ENCODE results near the gene ASB5. TPM values are rescaled to one million over a fixed set of nuclear protein-coding genes. Genes with fewer than 3 reads are reported as not detected.
"Not testable (repeated sequence)": the region's sequence is repeated elsewhere in the genome, so short reads cannot be mapped to it uniquely, and the experiment has no call there.

The ASB5 gene
- total RNA-seq, 2 donors from 2014 or later = 2.6 to 5.0 TPM

- TF ChIP-seq CTCF (IDR thresholded peaks at IDR 0.05) (no peak), POLR2A (IDR thresholded peaks at IDR 0.05) (no peak), POLR2AphosphoS5 (IDR thresholded peaks at IDR 0.05) (no peak)
- H3K9me3 ChIP-seq = no peaks in the 10 kb centered on the region
- H3K4me1 ChIP-seq (replicated peaks) = no peaks in the 10 kb centered on the region
- H3K36me3 ChIP-seq = no peaks in the 10 kb centered on the region
- intact Hi-C loops (cut with DNase I) = no loop called here
- no peaks in the 10 kb centered on the region for H3K27me3 ChIP-seq (replicated peaks; ENCODE audit: insufficient read depth)
- no peak overlapping the region for H3K27ac ChIP-seq
- no peak overlapping the region for H3K4me3 ChIP-seq
- DNase-seq (ENCODE audit: low spot score) = no peak
These were observed 31.5 kb upstream of the ASB5 start for GRCh38 chr4:176300565-176300964.

GRCh38 chr4:176300036-176300435 lies 31.0 kb upstream of the ASB5 start:
- H3K27me3 ChIP-seq (replicated peaks; ENCODE audit: insufficient read depth) = no peaks in the 10 kb centered on the region
- TF ChIP-seq POLR2A (IDR thresholded peaks at IDR 0.05) (no peak), CTCF (IDR thresholded peaks at IDR 0.05) (no peak), POLR2AphosphoS5 (IDR thresholded peaks at IDR 0.05) (no peak)
- H3K27ac ChIP-seq = no peak overlapping the region
- 84% methylated on average over 9 of the region's 9 CpGs for WGBS
- no peaks in the 10 kb centered on the region for H3K4me1 ChIP-seq (replicated peaks)
- no peaks in the 10 kb centered on the region for H3K9me3 ChIP-seq
- DNase-seq (ENCODE audit: low spot score) = no peak
- intact Hi-C loops (cut with DNase I) = no loop called here
- H3K36me3 ChIP-seq = no peaks in the 10 kb centered on the region
- no peak overlapping the region for H3K4me3 ChIP-seq

- no peaks in the 10 kb centered on the region for H3K9me3 ChIP-seq
- H3K27ac ChIP-seq = no peak overlapping the region
- H3K27me3 ChIP-seq (replicated peaks; ENCODE audit: insufficient read depth) = no peaks in the 10 kb centered on the region
- intact Hi-C loops (cut with DNase I) = no loop called here
- 54% methylated on average over 6 of the region's 6 CpGs for WGBS
- H3K4me3 ChIP-seq = no peak overlapping the region
- TF ChIP-seq CTCF (IDR thresholded peaks at IDR 0.05) = no peak
- no peak for TF ChIP-seq POLR2AphosphoS5 (IDR thresholded peaks at IDR 0.05)
- no peak for TF ChIP-seq POLR2A (IDR thresholded peaks at IDR 0.05)
- no peaks in the 10 kb centered on the region for H3K4me1 ChIP-seq (replicated peaks)
- no peak for DNase-seq (ENCODE audit: low spot score)
- H3K36me3 ChIP-seq = no peaks in the 10 kb centered on the region
These were observed 29.6 kb upstream of the ASB5 start for GRCh38 chr4:176298664-176299063.

GRCh38 chr4:176295907-176296306 lies 26.9 kb upstream of the ASB5 start:
- H3K4me1 ChIP-seq (replicated peaks); H3K36me3 ChIP-seq; H3K9me3 ChIP-seq; intact Hi-C loops (cut with DNase I); DNase-seq (ENCODE audit: low spot score); H3K4me3 ChIP-seq; H3K27me3 ChIP-seq (replicated peaks; ENCODE audit: insufficient read depth); H3K27ac ChIP-seq: not testable (repeated sequence)
- 54% methylated on average over 5 of the region's 5 CpGs for WGBS

GRCh38 chr4:176293660-176294059 lies 24.6 kb upstream of the ASB5 start:
- Histone ChIP-seq H3K4me3 (no peak overlapping the region), H3K4me1 (replicated peaks) (no peaks in the 10 kb centered on the region), H3K27me3 (replicated peaks; ENCODE audit: insufficient read depth) (no peaks in the 10 kb centered on the region), H3K36me3 (no peaks in the 10 kb centered on the region), H3K27ac (no peak overlapping the region), H3K9me3 (no peaks in the 10 kb centered on the region)
- 89% methylated on average over 1 of the region's 1 CpG for WGBS
- intact Hi-C loops (cut with DNase I) = no loop called here
- DNase-seq (ENCODE audit: low spot score) = no peak
- TF ChIP-seq POLR2AphosphoS5 (IDR thresholded peaks at IDR 0.05) (no peak), POLR2A (IDR thresholded peaks at IDR 0.05) (no peak), CTCF (IDR thresholded peaks at IDR 0.05) (no peak)

Data from prostate gland (tissue), 2 donors.